SK-MEL-5 (cell line): ENCODE results near the gene NKRF. TPM values are rescaled to one million over a fixed set of nuclear protein-coding genes. Genes with fewer than 3 reads are reported as not detected.

Experiments used
- DNase-seq: peaks from one replicate; pipeline ENCODE4 v3.0.0-alpha.2; 2016; ENCODE audit warnings: low read depth, low spot score
- in situ Hi-C: cut with HindIII; loops from 2 replicates; pipeline ENCODE4 v1.10.0; 2016; ENCODE audit warnings: low sequenced_read_pairs, high pct_unique_total_duplicates, low pct_unique_long_range_greater_than_20kb
- small RNA-seq, 2 experiments: library from RNA; depleted of rRNA; stranded (forward); fragments of <200 nt; gene quantifications; one replicate each; pipeline ENCODE3, GENCODE V24; 2014
- total RNA-seq: library from RNA; depleted of rRNA; stranded (reverse); fragments of >200 nt; shearing (Covaris generic); gene quantifications from 2 replicates; pipeline ENCODE4 v1.2.3, GENCODE V29; 2014; rRNA removed

NKRF gene
- total RNA-seq, 1 experiment from 2014 or later = 8.4 TPM

DNA sequence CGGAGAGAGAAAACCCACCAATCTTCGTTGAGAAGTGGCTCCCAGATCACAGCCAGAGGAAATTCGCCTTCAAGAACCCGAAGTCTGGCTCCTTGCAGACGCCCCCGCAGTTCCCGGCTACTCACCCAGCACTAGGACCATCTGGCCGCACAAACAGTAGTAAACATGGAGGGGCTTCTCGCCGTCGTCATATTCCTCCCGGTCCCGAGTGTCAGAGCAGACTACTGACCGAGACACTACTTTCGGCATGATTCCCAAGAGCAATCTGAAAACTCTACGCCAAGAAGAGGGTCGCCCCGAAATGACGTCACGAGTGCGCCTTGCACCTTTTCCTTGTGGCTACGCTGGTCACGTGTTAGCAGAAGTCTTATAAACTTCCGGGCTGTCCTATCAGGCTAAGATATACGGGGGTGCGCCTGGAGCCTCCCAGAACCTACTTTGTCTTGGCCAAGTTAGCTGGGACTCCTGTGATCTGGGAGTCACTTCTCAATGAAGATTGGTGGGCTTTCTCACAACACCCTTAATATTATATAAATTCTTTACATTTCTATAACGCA, 41.0 kb downstream of the NKRF start, which contains the start of gene STEEP1:
TSS of gene STEEP1 (minus strand) at position 303 of the 557 bp plus-strand sequence. CDS start at position 249, 54 bp downstream.
- in situ Hi-C loops = no loop called here
- peak; percentile 93 for DNase-seq

DNA sequence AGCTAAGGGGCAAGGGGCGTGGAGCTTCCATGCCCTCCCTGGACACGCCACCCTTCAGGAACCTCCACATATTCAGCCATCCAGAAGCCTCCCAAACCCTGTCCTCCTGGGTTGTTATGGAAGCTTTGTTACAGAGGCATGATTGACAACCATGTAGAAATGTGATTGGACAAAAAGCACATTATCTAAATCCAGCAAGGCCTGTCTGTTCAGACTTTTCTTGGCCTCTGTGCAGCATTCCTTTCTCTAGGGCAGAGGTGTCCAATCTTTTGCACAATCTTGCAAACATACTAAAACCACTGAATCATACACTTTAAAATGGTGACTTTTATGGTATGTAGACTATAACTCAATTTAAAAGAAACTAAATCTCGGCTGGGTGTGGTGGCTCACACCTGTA, 53.7 kb downstream of the NKRF start:
- in situ Hi-C loops = no loop called here

DNA sequence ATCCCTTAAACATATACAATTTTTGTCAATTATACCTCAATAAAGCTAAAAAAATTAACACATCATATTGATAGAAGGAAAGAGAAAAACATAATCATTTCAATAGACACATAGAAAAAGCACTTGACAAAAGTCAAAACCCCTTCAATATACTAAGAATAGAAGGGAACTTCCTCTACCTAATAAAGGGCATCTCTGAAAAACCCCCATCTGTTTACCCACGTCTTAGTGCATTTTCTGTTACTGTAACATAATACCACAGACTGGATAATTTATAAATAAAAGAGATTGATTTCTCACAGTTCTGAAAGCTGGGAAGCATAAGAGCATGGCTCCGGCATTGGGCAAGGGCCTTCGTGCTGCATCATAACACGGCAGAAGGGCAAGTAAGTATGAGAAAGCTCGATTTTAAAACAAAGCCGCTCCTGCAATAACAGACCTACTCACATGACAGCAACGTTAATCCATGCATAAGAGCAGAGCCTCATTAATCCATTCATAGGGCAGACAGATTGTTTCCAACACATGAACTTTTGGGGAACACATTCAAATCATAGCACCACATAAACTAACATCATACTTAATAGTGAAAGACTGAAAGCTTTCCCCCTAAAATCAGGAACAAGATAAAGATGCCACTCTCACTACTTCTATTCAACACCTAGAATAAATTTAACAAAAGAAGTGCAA, 56.8 kb downstream of the NKRF start:
- no peak for DNase-seq
- in situ Hi-C loops = no loop called here

More for the DNA sequence above, 53.7 kb downstream of the NKRF start:
- no peak for DNase-seq

DNA sequence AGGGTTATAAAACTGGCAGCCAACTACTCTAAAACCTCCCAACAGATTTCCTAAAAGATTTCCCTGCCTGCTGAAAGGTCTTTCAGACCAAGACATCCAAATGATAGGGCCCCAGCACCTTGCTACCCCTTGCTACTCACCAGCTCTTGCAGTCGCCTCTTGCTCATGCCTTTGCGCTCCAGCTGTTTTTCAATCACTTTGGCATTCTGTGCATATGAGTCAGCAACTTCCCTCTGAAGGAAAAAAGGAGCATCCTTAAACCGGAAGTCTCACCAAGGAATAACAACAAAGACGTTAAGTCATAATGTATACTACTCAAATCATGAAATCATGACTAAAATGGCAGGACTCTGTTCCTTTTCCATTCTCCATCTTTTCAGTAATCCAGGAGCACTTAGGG, 65.0 kb downstream of the NKRF start:
- DNase-seq = peak; percentile 11

DNA sequence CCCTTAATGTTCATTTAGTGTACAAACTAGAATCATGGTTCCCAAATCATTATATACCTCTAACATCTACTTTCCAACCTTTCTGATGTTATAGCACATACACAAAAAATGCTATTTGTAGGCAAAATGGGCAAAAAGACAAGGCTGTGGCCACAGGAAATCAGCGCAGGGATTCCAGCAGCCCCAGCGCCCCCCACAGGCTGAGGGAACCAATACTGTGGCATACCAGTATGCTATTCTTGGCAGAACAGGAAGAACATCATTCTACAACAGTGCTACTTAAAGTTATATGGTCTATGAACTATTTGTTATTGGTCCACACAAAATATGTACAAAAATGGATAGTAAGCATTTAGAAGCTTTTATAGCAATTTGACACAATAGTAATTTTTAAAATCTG, 66.4 kb downstream of the NKRF start:
- in situ Hi-C loops = no loop called here
- peak; percentile 25 for DNase-seq

More for the DNA sequence above, 65.0 kb downstream of the NKRF start:
- in situ Hi-C loops = no loop called here

Small RNAs within 50 kb of the gene (small RNA-seq; reads per million reads assigned to genes)
- 0.02 to 8.8 reads per million in 2 experiments for gene MIR766

Other genes with a start within 250 kb of the NKRF start
- 18.9 and 19.2 TPM in 2 replicates for gene SLC25A43, start 207.1 kb downstream of the NKRF start, total RNA-seq
- gene SLC25A5, start 138.0 kb downstream of the NKRF start, total RNA-seq = 234 and 243 TPM in 2 replicates
- gene STEEP1, start 41.0 kb downstream of the NKRF start, total RNA-seq = 53.5 and 64.5 TPM in 2 replicates
- 22.2 and 23.2 TPM in 2 replicates for gene UBE2A, start 31.9 kb downstream of the NKRF start, total RNA-seq
- gene SEPTIN6, start 86.7 kb upstream of the NKRF start, total RNA-seq = 37.4 and 37.9 TPM in 2 replicates
- gene SOWAHD, start 152.2 kb upstream of the NKRF start, total RNA-seq = 0.19 TPM in 1 of 2 replicates, not detected in the other
- gene RPL39, start 185.2 kb upstream of the NKRF start, total RNA-seq = 2,526 and 2,613 TPM in 2 replicates
- 3.9 and 4.5 TPM in 2 replicates for gene UPF3B, start 246.5 kb upstream of the NKRF start, total RNA-seq